GM12878 (cell line): Measurements from ENCODE around the gene BORCS5. TPM values are rescaled to one million over a fixed set of nuclear protein-coding genes. Genes with fewer than 3 reads are reported as not detected.

Source experiments
- IRF4 ChIP-seq: IDR thresholded peaks from 2 replicates; pipeline ENCODE4 v1.6.1; 2011; ENCODE audit warnings: low read depth, low read length
- MYC ChIP-seq: IDR thresholded peaks from 2 replicates; pipeline ENCODE4 v1.6.1; 2011; ENCODE audit warnings: mild to moderate bottlenecking, low read length, moderate library complexity, inconsistent platforms; ENCODE audit not compliant: insufficient read depth, insufficient replicate concordance, insufficient read length, severe bottlenecking
- POLR2A ChIP-seq: IDR thresholded peaks from 2 replicates; pipeline ENCODE4 v1.6.1; 2011; ENCODE audit warnings: low read depth, mild to moderate bottlenecking, low read length
- RELA ChIP-seq: fragments of 450-650 bp; IDR thresholded peaks from 2 replicates; pipeline ENCODE4 v1.8.0; 2014; ENCODE audit warnings: borderline replicate concordance; ENCODE audit not compliant: partially characterized antibody
- TARDBP ChIP-seq: IDR thresholded peaks from 2 replicates; pipeline ENCODE4 v1.6.1; 2016; ENCODE audit warnings: borderline replicate concordance
- ZNF207 ChIP-seq: fragments of 450-650 bp; IDR thresholded peaks from 2 replicates; pipeline ENCODE4 v1.6.1; 2014; ENCODE audit warnings: antibody characterized with exemption, mild to moderate bottlenecking, borderline replicate concordance
- ZNF217 ChIP-seq: fragments of 450-650 bp; IDR thresholded peaks from 2 replicates; pipeline ENCODE4 v1.6.1; 2017; ENCODE audit warnings: antibody characterized with exemption, mild to moderate bottlenecking
- ZNF622 ChIP-seq: fragments of 450-650 bp; IDR thresholded peaks from 2 replicates; pipeline ENCODE4 v1.6.1; 2017; ENCODE audit warnings: mild to moderate bottlenecking, inconsistent platforms
- polyA plus RNA-seq, 11 experiments: library from polyadenylated mRNA; depleted of rRNA in 4 of 11; unstranded in 6 of 11; stranded (reverse) in 5 of 11; fragments of >200 nt; fragmentation: Nextera tagmentation in 4 of 11; fragmentation: Illumina TruSeq in 1 of 11; extraction: Ambion mirVana in 4 of 11; extraction: Trizol in 1 of 11; gene quantifications; 1 replicate in 1 of 11; 2 replicates in 10 of 11; pipeline versions ENCODE4 v1.2.1 to v1.2.3, GENCODE V29; 2011 to 2016; ENCODE audit warnings: inconsistent platforms in 2 of 11, missing spikeins in 2 of 11, low read depth in 1 of 11
- total RNA-seq, 4 experiments: library from RNA; depleted of rRNA in 3 of 4; stranded (reverse); fragments of >200 nt in 3 of 4; fragmentation: Illumina TruSeq in 1 of 4; extraction: Trizol in 1 of 4; gene quantifications; 2 replicates each; pipeline versions ENCODE4 v1.2.1 to v1.2.3, GENCODE V29; 2013 to 2021
- TF ChIP-seq, protein P1 (sequence below): fragments of 450-650 bp; IDR thresholded peaks from 2 replicates; pipeline ENCODE4 v1.6.1; 2014; ENCODE audit warnings: mild to moderate bottlenecking
- TF ChIP-seq, protein P2 (sequence below): fragments of 450-650 bp; IDR thresholded peaks from 2 replicates; pipeline ENCODE4 v1.6.1; 2018; ENCODE audit warnings: borderline replicate concordance, mild to moderate bottlenecking; ENCODE audit not compliant: partially characterized antibody

The BORCS5 gene
- total and polyA plus RNA-seq, 10 of the 15 experiments (the other 5 are each of a cell fraction or from before 2014, with no cell fraction given): 1.4 to 39.7 (median 16.1) TPM

- TF ChIP-seq, protein P1, sequence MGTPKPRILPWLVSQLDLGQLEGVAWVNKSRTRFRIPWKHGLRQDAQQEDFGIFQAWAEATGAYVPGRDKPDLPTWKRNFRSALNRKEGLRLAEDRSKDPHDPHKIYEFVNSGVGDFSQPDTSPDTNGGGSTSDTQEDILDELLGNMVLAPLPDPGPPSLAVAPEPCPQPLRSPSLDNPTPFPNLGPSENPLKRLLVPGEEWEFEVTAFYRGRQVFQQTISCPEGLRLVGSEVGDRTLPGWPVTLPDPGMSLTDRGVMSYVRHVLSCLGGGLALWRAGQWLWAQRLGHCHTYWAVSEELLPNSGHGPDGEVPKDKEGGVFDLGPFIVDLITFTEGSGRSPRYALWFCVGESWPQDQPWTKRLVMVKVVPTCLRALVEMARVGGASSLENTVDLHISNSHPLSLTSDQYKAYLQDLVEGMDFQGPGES: no peak
- TF ChIP-seq ZNF622 (no peak), ZNF207 (no peak), RELA (no peak), TARDBP (no peak), IRF4 (no peak), POLR2A (no peak), ZNF217 (no peak), MYC (no peak)
- TF ChIP-seq, protein P2, sequence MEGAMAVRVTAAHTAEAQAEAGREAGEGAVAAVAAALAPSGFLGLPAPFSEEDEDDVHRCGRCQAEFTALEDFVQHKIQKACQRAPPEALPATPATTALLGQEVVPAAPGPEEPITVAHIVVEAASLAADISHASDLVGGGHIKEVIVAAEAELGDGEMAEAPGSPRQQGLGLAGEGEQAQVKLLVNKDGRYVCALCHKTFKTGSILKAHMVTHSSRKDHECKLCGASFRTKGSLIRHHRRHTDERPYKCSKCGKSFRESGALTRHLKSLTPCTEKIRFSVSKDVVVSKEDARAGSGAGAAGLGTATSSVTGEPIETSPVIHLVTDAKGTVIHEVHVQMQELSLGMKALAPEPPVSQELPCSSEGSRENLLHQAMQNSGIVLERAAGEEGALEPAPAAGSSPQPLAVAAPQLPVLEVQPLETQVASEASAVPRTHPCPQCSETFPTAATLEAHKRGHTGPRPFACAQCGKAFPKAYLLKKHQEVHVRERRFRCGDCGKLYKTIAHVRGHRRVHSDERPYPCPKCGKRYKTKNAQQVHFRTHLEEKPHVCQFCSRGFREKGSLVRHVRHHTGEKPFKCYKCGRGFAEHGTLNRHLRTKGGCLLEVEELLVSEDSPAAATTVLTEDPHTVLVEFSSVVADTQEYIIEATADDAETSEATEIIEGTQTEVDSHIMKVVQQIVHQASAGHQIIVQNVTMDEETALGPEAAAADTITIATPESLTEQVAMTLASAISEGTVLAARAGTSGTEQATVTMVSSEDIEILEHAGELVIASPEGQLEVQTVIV: no peak
- TF ChIP-seq, all 136 proteins: peak for 0
These were observed 75.5 kb downstream of the BORCS5 start (continued) for GRCh38 chr12:12432364-12432763.
